CD4-positive, alpha-beta T cell treated with Interleukin-17A for 1 hour (primary cell): ENCODE results near the gene CENPX.

ENCODE experiments used
- DNase-seq: peaks from one replicate; pipeline ENCODE4 v3.0.0-alpha.2; 2020

Gene CENPX

DNA sequence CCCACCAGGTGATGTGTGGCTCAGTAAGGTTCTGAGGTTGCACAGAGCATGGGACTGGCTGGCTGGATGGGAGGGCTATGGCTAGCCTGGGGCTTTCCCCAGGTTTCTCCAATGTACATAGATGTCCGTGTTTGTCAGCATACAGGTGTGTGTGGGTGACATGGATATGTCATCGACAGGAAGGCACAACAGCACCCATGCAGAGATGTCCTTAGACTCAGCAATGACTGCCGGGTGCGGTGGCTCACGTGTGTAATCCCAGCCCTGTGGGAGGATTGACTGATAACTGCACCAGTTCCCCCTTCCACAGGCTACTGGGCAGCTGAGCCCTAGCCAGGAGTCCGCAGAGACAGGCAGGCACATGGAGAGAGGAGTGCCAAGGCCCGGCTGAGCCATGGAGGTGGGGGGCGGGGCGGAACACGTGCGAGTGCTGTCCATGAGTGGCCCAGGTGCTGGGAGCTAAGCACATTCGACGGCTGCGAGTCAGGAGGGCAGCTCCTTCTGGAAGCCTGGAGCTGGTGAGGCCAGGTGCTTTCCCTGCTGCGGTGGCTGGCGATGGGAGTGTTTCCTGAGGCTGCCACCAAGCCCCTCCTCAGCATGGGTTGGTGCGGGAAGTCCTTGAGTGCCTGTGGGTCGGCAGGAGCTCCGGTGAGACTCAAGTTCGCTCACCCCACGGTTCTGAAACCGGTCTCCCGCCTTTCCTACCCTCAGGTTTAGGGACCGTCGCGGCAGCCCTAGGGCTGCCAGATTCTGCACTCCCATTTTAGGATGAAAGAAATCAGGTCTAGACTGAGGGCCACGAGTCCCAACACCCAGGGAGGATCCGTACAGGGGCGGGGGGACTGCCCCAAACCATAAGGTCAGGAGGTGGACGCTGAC is 46.1 kb downstream of the CENPX start:
- peak; percentile 29 for DNase-seq

DNA sequence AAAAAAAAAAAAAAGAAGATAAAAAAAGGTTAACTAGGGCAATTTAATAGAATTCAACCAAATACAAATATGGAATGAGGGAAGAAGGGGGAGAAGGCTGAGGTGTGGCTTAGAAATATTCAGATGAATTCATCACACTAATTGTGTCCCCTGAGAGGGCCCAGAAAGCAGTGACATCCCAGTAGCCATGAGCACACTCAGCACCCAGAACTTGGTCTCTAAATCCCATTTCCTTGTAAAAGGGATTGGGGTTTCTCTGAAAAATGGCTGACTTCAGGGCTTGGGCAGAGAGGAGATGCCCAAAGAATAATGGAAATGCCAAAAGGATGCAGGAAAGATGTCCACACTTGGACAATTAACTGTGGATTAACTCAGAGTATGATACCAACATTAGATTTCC is 49.2 kb downstream of the CENPX start:
- DNase-seq: no peak

DNA sequence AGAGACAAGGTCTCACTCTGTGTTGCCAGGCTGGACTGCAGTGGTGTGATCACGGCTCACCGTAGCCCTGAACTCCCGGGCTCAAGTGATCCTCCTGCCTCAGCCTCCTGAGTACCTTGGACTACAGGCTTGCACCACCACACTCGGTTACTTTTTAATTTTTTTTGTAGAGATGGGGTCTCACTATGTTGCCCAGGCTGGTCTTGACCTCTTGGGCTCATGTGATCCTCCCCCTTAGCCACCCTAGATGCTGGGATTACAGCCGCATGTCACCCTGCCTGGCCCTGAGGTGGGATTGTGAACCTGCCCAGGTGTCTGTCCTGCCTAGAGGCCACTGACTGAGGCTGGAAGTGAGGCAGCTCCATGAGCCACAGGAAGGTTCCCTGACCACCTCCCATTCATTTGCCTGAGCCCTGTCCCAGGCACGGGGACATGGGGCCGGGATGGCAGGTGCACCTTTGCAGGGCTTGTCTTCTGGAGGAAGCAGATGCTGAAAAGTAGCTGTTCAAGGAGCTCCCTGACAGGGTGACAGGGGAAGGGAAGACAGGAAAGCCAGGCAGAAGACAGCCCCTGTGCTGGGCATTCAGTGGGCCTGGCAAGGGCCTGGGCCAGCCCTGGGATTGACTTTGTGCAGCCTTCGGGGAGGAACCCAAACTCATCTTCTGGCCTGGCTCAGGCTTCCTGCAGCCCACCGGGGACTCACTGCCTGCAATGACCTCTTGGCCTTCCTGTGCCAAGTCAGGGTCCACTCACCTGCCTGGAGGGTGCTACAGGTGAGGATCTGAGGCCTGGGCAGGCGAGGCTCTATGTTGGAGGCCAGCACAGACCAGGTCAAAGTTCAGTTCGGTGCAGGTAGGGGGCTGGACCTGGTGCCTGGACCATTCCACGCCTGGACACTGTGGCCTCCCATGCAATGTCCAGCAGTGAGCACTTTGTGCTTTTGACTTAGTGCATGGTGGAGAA is 53.5 kb downstream of the CENPX start:
- no peak for DNase-seq
